NCI-H82 treated with DMSO at 0.1 percent for 48 hours (cell line): Measurements from ENCODE around the gene SDF4.
"Not testable (repeated sequence)": the region's sequence is repeated elsewhere in the genome, so short reads cannot be mapped to it uniquely, and the experiment has no call there.

Source experiments
- DNase-seq: peaks from one replicate; lab custom pipeline; 2025; ENCODE audit not compliant: unreplicated experiment; lab: John Stamatoyannopoulos, UW

SDF4 gene

GRCh38 chr1:1259951-1260600 is 28.3 kb upstream of the SDF4 start:
- DNase-seq, result no peak

DNA sequence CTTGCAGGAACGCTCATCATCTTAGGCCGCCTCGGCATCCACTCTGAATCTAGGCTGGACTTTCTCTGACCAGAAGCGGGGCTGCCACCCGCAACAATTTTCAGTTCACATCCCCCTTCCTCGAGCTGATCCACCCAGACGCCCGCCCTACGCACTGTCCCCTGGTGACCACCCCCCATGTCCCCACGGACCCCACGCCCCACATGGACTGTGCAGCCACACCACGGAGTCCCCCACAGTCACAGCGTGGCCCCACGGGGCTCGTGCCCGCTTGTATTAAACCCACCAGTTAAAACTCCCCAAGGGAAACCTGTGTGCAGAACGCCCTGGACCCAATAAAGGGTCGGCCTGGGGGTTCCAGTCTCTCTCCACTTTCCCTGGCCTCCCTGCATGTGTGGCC is 27.7 kb upstream of the SDF4 start:
- no peak for DNase-seq

DNA sequence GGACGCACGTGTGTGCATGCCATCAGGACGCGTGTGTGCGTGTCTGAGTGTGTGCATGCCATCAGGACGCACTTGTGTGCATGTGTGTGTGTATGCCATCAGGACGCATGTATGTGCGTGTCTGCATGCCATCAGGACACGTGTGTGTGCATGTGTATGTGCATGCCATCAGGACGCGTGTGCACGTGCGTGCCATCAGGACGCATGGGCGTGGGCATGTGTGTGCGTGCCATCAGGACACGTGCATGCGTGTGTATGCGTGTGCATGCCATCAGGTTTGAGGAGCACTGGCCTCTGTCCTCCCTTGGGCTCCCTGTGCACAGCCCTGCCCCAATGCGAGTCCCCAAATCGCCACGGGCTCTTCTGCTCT is 27.3 kb upstream of the SDF4 start:
- no peak for DNase-seq

DNA sequence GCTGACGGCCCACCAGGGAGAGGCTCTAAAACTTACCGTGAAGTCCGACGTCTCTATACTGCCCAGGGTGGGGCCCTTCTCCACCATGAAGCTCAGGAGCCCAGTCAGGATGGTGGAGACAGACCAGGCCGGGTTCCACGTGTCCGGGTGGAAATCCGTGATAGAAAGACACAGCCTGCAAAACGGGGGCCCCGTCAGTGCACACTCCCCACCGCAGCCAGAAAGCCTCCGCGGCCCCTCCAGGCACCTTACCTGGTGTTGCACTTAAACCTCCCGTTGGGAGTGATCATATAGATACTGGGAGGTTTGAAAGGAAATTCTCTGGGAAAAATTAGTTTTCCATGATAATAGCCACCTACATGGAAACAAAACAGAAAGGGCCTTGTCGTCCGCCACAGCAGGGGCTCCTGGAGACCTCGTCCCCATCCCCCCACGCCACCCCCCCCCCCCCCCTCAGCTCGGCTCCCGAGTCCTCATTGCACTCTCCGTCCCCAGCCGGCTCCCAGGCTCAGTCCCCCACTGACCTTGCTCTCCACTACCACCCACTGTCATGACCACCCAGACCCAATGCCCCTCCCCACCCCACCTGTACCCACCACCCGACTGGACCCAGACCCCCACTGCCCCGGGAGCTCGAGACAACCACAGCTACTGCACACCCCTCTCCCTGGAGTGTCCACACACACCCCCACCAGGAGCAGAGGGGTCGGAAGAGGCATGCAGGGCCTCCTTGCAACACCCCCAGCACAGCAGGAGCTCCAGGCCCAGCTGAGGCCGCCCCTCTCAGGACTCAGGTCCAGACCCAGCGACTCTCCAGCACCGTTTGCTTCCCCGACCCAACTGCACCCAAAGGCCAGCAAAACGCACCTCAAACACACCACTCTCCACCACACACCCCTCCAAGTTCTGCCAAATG is 25.4 kb upstream of the SDF4 start:
- DNase-seq, result no peak

DNA sequence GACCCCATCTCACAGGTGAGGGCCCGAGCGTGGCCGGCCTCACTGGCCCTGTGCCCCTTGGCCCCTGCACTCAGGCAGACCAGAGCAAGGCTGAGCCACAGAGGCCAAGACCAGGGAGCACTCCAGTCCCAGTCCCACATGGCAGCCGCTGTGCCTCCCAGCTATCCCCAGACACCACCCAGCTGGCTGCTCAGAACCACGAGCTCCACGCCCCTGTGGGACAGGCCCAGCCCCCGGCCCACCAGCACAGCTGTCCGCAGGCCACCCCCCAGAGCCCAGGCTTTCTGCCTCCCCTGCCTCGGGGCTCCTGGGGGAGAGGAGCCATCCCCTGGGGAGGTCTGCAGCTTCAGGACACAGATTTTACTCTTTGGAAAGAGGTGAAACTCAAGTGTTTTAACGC is 23.8 kb upstream of the SDF4 start:
- no peak for DNase-seq

DNA sequence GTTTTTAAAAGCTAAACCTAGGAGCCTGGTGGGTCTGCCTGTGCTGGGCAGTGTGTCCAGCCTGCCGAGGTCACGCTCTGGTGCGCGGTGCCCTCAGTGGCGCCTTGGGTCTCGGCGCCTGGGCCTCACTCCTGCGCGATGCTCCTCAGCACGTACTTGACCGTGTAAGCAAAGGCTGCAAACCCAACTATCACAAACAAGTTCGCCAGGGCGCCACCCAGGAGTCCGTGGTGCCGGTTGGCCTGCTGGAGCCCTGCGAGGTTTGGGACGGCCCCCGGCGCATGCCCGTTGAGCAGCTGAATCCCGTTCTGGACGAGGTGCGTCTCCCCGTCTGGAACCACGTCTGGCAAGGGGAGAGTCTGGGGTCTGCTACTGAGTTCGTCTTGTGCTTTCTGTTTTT is 23.3 kb upstream of the SDF4 start:
- DNase-seq, result no peak

DNA sequence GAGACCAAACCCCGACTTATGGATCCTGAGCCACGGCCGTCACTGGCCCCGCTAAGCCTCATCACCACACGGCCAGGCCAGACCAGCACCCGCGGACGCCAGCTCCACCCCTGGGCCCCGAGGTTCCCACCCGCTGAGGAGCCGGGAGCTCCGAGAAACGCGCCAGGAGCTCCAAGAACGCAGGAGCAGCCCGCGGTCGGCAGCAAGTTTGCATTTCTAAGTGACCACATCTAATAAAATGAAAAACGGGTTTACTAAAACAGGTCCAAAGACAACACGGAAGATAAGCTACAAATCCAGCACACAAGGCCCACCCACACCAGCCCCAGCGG is 22.8 kb upstream of the SDF4 start:
- DNase-seq, result no peak

DNA sequence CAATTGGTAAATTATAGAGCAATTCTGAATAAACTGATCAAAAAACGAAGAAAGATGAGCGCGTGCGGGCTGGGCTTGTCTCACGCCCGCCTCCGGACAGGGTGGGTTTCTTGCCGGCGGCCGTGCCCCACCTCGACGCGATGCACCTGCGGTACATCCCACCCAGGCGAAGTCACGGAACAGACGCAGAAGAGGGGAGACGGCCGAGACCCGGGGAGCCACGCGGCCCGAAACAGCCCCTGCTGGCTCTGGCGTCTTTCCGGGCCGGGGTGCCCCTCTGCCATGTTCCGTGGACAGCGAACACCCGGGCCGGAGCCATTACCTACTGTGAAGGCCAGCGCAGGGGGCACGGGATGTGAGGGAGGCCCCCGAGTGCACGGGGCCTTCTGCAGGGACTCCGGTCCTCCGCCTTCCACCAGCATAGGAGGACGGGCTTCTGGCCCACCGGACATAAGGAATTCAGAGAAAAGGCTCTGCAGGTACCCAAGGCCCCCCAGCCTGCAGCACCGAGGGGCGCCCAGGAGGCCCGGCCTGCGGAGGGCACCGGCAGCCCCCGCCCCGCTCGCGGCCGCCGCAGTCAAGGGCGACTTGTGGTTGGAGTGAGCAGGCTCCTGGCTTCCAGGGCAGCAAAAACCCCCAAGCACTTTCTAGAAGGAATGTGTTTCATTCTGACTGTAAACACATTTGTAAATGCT is 22.3 kb upstream of the SDF4 start:
- DNase-seq, result no peak

GRCh38 chr1:1253314-1253713 is 21.5 kb upstream of the SDF4 start:
- DNase-seq, result no peak

GRCh38 chr1:1250786-1251284 is 19.0 kb upstream of the SDF4 start:
- no peak for DNase-seq

- DNase-seq, result not testable (repeated sequence)
Observed at GRCh38 chr1:1248009-1248913, 16.5 kb upstream of the SDF4 start.

DNA sequence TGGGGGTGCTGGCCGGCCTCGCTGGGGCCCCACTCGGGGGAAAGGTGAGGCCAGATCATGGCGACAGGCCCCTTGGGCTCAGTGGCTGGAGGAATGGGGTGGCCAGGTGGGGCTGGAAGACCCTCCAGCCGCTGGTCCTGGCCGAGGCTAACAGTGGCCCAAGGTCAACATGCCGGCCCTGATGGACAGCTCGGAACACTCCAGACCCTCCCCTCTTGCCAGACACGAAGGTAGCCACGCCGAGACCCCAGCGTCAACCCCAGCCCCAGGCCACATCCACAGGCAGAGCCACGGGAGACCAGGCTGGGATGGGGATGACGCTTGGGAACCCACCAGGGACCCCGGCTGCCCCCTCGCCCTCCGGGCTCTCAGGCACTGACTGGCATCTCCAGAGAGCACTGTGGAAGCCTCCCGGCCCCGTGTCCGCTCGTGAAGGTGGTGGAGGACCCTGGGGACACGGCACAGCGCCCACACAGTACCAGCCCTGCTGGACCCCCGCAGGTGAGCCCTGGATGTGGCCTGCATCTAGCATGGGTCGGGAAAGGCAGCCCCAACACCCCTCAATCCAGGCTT is 15.6 kb upstream of the SDF4 start:
- no peak for DNase-seq

- no peak for DNase-seq
Observed at GRCh38 chr1:1246577-1247340, 15.0 kb upstream of the SDF4 start, which contains the start of gene C1QTNF12. Gene C1QTNF12 (minus strand): TSS chr1:1246722. CDS start chr1:1246690, 32 bp downstream.

GRCh38 chr1:1245817-1246576 is 14.2 kb upstream of the SDF4 start:
- DNase-seq, result no peak

DNA sequence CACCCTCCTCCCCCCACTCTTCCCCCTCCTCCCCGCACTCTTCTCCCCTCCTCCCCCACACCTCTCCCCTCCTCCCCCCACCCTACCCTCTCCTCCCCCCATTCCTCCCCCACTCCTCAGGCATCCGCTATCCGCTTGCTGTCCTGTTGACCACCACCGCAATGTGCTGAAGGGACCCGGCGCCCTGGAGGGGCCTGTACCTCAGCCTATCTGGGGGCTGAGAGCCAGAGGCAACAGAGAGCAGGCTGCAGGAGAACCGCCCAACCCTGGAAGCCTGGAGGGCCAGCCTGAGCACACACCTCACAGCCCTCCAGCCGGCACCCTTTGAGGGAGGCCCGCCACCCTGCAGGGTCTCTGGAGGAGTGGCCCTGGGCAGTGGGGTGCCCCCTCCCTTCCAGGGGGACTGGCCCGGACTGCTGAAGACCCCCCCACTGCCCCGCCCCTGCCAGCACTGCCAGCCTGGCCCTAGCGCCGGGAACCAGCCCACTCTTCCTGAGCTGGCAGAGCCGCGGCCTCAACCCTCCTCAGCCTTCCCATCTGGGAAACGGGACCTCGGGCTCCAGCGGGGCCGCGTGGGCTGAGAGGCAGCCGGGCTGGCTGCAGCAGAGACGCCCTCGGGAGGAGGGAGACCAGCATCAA is 13.5 kb upstream of the SDF4 start:
- no peak for DNase-seq

- no peak for DNase-seq
Observed at GRCh38 chr1:1244192-1244811, 12.5 kb upstream of the SDF4 start.

DNA sequence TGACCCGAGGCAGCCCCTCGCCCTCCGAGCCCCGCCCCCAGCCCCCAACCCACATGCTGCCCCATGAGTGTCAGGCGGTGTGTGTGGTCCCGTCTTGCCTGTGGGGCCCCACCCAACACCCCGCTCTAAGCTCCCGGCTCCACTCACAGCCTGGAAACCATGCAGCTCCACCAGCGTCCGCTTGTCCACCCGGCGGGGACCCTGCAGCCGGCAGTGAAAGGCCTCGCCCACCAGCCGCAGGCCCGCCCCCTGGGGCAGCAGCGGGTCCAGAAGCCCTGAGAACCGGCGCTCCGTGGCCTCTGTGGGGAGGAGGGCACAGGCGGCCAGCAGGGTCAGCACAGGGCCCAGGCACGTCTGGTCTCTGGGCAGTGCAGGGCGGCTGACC is 12.0 kb upstream of the SDF4 start:
- no peak for DNase-seq

GRCh38 chr1:1243266-1243660 is 11.5 kb upstream of the SDF4 start:
- no peak for DNase-seq
